ENCODE results near the gene NKX1-1.
"Not testable (repeated sequence)": the region's sequence is repeated elsewhere in the genome, so short reads cannot be mapped to it uniquely, and the experiment has no call there.

Gene NKX1-1

GRCh38 chr4:1403591-1404572 lies 2.4 kb downstream of the NKX1-1 start:
- no peak for DNase-seq

- DNase-seq, result no peak
These were observed 3.1 kb downstream of the NKX1-1 start for GRCh38 chr4:1403177-1403583.

GRCh38 chr4:1402516-1403091 lies 3.6 kb downstream of the NKX1-1 start:
- DNase-seq, result no peak

GRCh38 chr4:1402021-1402515 lies 4.2 kb downstream of the NKX1-1 start:
- DNase-seq, result no peak

- no peak for DNase-seq
These were observed 4.7 kb downstream of the NKX1-1 start for GRCh38 chr4:1401409-1402020.

- no peak for DNase-seq
These were observed 5.3 kb downstream of the NKX1-1 start for GRCh38 chr4:1400831-1401408.

- no peak for DNase-seq
These were observed 5.9 kb downstream of the NKX1-1 start for GRCh38 chr4:1400191-1400805.

- no peak for DNase-seq
These were observed 6.6 kb downstream of the NKX1-1 start for GRCh38 chr4:1399508-1400190.

GRCh38 chr4:1398681-1399507 lies 7.3 kb downstream of the NKX1-1 start:
- DNase-seq, result no peak

GRCh38 chr4:1396806-1397455 lies 9.3 kb downstream of the NKX1-1 start:
- DNase-seq, result no peak

GRCh38 chr4:1395941-1396805 lies 10.1 kb downstream of the NKX1-1 start:
- no peak for DNase-seq

- not testable (repeated sequence) for DNase-seq
These were observed 10.8 kb downstream of the NKX1-1 start for GRCh38 chr4:1395389-1395820.

GRCh38 chr4:1394554-1395388 lies 11.5 kb downstream of the NKX1-1 start:
- not testable (repeated sequence) for DNase-seq

GRCh38 chr4:1393866-1394265 lies 12.4 kb downstream of the NKX1-1 start:
- no peak for DNase-seq

GRCh38 chr4:1393363-1393762 lies 12.9 kb downstream of the NKX1-1 start:
- not testable (repeated sequence) for DNase-seq

GRCh38 chr4:1385373-1386340 lies 20.6 kb downstream of the NKX1-1 start:
- DNase-seq, result no peak

GRCh38 chr4:1384675-1385372 lies 21.4 kb downstream of the NKX1-1 start:
- DNase-seq, result no peak

Data from T-helper 9 cell (primary cell).